Erythroblast (primary cell): ENCODE results near the gene PLIN3.

ENCODE experiments used
- GATA1 ChIP-seq: IDR thresholded peaks from 2 replicates; pipeline ENCODE4 v1.6.1; 2011; ENCODE audit warnings: low read depth, mild to moderate bottlenecking, control low read depth, low read length, moderate library complexity
- POLR2A ChIP-seq: IDR thresholded peaks from 2 replicates; pipeline ENCODE4 v1.6.1; 2011; ENCODE audit warnings: mild to moderate bottlenecking, low read length

GRCh38 chr19:4878491-4878968, 11.1 kb upstream of the PLIN3 start:
- TF ChIP-seq POLR2A (no peak), GATA1 (no peak)
